ENCODE results near the gene SSX7.
"Not testable (repeated sequence)": the region's sequence is repeated elsewhere in the genome, so short reads cannot be mapped to it uniquely, and the experiment has no call there.

The SSX7 gene

GRCh38 chrX:52654800-52655199 is at the start of gene SSX7:
TSS of gene SSX7 (minus strand) at chrX:52654900. CDS start at chrX:52653472, 1,428 bp downstream.
- not testable (repeated sequence) for DNase-seq

GRCh38 chrX:52692034-52692433 is 37.3 kb upstream of the SSX7 start:
- not testable (repeated sequence) for DNase-seq

DNA sequence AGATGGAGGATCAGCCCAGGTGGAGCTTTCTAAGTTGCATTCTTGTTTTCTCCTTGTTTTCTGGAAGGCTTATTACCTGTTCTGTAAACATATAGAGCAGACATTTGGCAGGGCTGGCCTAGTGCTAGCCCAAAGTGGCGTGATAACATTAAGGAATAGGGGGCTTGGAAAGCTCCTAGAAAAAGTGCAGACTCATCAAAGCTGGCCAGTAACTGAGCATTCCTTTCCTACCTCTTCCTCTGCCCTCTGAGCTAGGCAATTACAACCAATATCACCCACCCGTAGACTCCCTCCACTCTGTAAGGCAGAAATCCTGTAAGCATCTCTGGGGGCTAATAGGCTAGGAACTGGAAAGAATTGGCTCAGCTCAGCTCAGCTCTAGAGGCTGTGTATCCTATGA is 7.5 kb upstream of the SSX7 start:
- not testable (repeated sequence) for DNase-seq

DNA sequence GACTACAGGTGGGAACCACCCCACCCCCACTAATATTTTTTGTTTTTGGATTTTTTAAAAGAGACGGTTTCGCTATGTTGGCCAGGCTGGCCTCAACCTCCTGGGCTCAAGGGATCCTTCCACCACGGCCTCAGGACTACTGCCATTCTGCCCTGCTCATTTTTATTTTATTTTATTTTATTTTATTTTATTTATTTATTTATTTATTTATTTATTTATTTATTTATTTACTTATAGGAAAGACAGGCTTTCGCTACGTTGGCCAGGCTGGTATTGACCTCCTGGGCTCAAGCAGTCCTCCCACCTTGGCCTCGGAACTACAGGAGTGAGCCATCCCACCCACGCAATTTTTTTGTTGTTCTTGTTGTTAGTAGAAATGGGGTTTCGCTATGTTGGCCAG is 775 bp upstream of the SSX7 start:
- not testable (repeated sequence) for DNase-seq

- DNase-seq = not testable (repeated sequence)
These were observed 4.0 kb downstream of the SSX7 start for GRCh38 chrX:52650676-52651075.

DNA sequence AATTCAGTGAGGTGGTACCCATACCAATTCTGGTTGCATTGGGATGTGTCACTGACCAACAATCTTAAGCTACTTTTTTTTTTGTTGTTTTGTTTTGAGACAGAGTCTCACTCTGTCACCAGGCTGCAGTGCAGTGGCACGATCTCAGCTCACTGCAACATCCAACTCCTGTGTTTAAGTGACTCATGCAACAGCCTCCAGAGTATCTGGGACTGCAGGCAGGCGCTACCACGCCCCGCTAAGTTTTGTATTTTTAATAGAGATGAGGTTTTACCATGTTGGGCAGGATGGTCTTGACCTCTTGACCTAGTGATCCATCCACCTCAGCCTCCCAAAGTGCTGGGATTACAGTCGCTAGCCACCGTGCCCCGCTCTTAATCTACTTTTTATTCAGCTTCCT is 5.7 kb downstream of the SSX7 start:
- DNase-seq = not testable (repeated sequence)

GRCh38 chrX:52628483-52628882 is 26.2 kb downstream of the SSX7 start:
- DNase-seq = not testable (repeated sequence)

DNA sequence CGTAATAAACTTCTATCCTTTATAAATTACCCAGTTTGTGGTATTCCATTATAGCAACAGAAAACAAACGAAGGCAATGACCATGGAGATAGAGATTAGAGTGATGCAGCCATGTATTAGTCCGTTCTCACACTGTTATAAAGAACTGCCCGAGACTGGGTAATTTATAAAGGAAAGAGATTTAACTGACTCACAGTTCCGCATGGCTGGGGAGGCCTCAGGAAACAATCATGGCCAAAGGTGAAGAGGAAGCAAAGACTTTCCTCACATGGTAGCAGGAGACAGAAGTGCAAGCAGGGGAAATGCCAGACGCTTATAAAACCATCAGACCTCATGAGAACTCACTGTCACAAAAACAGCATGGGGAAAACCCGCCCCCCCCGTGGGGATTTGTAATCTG is 34.0 kb downstream of the SSX7 start:
- DNase-seq = not testable (repeated sequence)

GRCh38 chrX:52608961-52609360 is 45.7 kb downstream of the SSX7 start:
- DNase-seq = no peak

DNA sequence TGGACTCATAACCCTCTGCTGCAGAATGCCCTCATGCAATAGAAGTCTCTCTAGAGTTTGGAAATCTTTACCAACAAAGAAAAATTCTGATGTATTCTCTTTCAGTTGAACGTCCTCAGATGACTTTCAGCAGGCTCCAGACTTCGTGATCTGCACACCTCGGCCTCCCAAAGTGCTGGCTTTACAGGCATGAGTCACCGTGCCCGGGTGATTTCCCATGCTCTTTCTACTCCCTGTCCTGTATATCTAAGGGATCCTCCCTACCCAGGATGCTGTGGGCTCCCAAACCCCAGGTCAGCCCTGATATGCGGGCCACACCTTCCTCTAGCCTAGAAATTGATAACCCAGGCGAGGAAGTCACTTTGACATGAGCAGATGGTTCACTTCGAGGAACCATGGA is 51.5 kb downstream of the SSX7 start:
- not testable (repeated sequence) for DNase-seq

DNA sequence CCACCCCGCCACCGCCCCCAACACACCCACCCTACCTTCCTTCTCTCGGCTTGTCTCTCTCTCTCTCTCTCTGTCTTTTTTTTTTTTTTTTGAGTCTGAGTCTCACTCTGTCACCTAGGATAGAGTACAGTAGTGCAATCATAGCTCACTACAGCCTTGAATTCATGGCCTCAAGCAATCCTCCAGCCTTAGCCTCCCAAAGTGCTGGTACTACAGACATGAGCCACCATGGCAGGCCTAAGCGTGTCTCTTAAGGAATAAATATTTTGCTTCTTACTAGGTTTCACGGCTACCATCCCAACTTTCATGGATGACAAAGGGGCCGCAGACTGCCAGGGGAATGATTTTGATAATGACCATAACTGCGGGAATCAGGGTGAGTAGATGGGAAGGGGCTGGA is 55.8 kb downstream of the SSX7 start:
- no peak for DNase-seq

DNA sequence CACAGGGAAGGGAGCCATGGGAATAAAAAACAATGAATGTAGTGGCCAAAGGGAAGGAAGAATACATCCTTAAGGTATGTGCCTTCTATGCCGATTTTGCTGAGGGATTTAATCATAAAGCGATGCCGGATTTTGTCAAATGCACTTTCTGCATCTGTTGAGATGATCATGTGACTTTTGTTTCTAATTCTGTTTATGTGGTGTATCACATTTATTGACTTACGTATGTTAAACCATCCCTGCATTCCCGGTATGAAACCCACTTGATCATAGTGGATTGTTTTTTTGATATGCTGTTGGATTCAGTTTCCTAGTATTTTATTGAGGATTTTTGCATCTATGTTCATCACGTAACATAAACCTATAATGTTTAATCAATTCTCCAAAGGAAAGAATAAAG is 60.0 kb downstream of the SSX7 start:
- DNase-seq = no peak
